GM19240 (cell line): ENCODE results near the gene PLPP2.

Experiments used
- DNase-seq: peaks from one replicate; pipeline ENCODE4 v3.0.0; 2011; ENCODE audit warnings: low spot score; ENCODE audit not compliant: insufficient read length

PLPP2 gene

DNA sequence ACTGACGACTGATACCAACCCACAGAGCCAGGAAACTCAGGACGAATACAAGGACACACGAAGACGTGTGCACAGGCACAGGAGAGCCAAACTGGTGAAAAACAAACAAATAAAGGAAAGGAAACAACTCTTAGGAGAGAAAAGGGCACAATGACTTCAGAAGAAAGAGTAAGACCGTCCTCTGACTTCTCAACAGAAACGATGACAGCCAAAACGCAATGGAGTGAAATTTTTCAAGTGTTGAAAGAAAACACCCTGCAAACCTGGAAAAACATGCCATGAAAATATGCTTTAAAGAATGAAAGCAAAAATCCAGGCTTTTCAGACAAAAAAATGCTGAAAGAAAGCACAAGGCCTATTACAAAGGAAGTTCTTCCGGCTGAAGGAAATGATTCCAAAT is 24.6 kb upstream of the PLPP2 start:
- DNase-seq, result no peak

- DNase-seq, result no peak
These were observed 23.0 kb upstream of the PLPP2 start for GRCh38 chr19:313988-314815.

GRCh38 chr19:313169-313987 is 22.2 kb upstream of the PLPP2 start:
- no peak for DNase-seq

DNA sequence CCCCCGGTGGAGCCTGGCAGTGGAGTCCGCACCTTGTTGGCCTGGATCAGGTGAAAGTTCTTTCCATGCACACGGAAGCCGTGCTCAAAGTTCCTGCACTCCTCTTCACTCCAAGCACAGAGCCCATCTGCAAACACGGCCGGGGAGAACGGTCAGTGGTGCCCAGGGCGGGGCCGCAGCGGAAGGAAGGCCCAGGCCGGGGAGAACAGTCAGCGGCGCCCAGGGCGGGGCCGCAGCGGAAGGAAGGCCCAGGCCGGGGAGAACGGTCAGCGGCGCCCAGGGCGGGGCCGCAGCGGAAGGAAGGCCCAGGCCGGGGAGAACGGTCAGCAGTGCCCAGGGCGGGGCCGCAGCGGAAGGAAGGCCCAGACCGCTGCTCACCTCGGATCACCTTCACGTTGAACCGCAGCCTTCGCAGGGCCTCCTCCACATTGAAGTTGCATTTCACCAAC is 20.6 kb upstream of the PLPP2 start:
- DNase-seq, result no peak

DNA sequence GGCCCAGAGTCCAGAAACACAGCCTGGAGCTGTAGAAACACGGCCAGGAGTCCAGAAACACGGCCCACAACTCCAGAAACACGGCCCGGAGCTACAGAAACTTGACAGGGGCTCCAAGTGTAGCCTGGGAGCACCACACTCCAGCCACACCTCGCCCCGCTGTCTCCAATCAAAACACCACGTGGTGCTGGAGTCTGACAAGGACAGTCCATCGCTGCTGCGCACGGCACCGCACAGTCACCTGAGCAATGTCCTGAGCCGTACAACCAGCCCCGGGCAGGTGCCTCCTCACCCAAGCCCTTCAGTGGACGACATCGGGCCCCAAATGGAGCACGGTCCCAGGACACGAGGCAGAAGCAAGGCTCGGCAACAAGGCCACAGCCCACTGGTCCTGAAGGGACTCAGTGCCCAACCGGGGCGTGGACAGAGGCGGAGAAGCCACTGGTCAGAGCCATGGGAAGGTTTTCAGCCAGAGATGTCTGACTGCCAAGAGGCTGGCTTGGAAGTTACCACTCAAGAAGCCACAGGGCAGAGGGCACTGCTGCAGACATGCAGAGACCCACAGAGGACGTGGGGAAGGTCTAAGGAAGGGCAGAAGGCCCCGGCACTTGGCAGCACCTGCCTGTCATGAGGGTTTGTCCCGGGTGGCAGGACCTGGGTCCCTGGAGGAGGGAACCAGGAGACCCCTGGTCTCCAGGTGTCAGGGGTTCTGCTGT is 19.7 kb upstream of the PLPP2 start:
- no peak for DNase-seq

DNA sequence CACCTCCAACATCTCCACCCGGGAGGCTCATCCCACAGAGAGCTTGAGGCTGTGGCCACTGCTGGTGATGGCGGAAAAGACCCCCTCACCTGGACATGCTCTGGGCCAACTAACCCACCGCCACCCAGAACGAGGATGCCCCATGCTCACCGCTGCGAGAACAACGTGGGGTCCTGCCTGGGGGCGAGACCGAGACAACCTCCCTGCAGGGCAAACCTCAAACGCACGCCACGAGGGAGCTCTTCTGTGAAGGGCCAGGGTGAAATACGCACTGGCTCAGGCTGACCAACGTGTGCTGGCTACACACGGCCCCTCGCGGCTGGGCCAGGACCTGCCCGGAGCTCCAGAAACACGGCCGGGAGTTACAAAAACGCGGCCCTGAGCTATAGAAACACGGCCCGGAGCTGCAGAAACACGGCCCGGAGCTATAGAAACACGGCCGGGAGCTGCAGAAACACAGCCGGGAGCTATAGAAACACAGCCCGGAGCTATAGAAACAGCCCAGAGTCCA is 19.0 kb upstream of the PLPP2 start:
- no peak for DNase-seq

DNA sequence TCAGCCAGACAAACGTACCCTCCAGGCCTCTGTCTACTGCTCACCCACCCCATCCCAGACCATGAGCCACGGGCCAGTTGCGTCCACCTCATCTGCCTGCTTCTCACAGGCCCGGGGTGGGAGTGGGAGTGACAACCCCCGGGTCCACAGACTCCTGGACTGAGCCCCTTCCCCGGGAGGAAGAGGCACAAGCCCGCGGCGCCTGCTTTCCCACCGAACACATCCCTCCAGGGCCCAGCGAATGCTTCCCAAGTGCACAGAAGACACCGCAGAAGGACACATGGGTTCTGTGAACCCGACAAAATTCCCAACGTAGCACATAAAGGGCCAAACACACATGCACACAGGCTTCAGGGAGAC is 18.0 kb upstream of the PLPP2 start:
- no peak for DNase-seq

DNA sequence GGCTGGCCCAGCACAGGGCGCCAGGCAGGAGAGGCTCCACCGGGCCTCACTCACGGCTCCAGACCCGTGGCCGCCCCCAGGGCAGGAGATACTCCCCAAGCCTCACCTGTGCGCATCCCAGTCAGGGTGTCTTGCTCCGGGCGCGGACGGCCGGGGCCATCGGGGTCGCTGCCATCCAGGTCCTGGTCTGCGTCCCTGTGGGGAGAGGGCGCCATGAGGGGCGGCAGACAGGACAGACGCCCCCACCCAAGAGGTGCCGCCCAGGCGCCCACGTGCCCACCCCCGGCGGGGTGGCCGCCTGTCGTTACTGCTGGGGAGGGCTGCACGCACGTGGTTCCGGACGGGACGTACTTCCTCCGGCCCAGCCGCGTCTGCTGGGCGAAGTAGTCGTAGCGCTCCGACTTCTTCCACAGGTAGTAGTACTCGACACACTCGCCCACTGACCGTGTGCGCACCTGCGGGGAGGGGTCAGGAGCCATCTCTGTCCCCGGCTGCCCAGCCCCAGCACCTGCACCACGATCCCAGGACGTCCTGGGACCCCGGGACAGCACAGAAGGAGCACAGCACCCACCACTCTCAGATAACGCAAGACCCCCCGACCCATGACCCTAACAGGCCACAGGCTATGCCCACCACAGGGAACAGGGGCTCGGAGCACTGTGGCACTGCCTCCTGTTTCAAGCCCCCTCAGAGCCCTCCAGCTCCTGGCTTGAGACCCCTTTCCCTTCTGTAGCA is 17.4 kb upstream of the PLPP2 start:
- DNase-seq, result no peak

DNA sequence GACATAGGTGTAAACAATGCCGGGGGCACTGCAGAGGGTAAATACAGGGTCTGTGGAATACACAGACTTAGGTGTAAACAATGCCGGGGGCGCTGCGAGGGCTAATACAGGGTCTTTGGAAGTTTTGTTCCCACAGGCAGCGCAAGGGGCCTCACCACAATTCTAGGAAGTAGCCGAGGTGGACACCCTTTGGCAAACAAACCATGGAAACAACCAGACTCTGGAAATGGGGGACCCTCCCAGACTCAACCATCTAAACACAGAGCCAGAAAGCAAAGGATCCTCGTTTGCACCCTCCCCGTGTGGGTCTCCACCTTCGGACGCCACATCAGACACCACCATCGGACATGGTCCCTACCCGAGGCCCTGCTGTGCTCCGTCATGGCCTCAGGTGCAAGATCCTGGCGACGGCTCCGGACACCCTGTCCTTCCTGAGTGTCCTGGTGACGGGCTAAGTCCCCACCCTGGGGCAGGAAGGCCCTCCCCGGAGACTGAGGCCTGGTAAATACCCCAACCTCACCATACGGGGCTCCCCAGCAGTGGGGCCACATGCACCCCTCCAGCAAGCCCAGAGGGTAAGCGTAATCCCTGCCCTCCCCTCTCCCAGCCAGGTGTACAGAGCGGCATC is 16.7 kb upstream of the PLPP2 start:
- no peak for DNase-seq

- DNase-seq, result no peak
These were observed 15.9 kb upstream of the PLPP2 start for GRCh38 chr19:307111-307531.

- no peak for DNase-seq
These were observed 15.1 kb upstream of the PLPP2 start for GRCh38 chr19:306151-306900.

DNA sequence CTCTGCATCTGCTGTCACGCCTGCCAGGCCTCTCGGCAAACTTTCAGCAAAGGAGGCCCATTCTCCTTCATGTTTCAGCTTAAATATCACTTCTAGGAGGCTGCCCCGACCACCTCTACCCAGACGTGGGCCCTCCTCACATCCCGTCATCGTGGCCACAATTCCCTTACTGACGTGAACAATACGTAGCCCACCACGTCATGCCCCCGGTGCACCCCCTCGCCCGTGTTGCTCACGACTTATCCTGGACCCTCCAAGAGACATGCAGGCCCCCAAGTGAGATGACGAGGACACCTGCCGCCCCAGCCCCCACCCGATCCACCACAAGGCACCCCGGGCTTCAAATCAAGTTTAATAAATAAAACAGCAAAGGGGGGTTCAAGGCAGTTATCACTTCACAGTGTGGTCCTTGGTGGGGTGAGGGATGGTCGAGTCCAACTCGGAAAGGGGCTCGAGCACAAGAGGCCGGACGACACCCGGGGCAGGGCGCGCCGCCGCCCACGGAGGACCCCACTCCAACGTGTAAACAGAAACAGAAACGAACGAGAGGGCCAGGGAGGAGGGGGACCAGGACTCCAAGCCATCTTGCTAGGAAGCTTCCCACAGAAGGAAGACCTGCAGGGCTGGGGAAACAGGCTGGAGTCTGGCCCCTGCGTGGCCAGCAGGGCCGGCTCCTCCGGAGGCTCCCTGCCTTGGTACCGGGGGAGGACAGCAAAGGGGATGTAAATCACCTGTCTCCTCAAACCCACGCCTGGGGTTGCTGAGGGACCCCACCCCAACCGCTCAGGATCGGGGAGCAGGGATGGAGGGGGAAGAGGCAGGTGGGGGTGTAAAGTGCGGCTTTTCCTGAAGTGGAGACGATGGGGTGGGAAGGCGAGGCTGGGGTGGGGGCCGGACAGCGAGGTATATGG is 14.3 kb upstream of the PLPP2 start:
- no peak for DNase-seq

DNA sequence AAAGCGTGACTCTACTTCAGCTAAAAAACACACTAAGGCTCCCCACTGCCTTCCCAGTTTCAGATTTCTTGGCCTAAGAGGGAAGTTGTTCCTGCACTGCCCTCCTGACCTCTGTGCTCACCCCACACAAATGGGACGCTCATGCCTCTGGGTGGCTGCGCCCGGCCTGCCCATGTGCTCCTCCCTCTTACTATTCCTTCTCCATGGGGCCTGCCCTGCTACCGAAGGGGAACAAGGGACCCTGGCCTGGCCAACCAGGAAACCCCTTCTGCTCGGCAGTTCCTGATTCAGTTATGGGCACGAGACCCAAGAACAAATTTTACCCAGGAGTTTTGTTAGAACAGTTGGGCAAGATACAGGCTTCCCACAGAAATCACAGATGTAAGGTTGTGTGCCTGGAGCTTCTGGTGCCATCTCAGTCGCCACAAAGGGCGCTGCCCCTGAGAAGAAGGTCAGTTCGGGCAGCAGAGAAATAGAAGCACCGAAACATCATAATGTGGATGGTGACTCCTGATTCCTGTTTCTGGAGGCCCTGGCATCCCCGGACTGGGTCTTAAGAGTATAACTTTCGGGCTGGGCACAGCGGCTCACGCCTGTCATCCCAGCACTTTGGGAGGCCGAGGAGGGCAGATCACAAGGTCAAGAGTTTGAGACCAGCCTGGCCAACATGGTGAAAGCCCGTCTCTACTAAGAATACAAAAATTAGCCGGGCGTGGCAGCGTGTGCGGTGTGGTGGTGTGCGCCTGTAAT is 5.4 kb upstream of the PLPP2 start:
- DNase-seq, result no peak

- DNase-seq, result no peak
These were observed 4.6 kb upstream of the PLPP2 start for GRCh38 chr19:295687-296370.

GRCh38 chr19:294946-295686 is 3.9 kb upstream of the PLPP2 start:
- DNase-seq, result peak; percentile 61

DNA sequence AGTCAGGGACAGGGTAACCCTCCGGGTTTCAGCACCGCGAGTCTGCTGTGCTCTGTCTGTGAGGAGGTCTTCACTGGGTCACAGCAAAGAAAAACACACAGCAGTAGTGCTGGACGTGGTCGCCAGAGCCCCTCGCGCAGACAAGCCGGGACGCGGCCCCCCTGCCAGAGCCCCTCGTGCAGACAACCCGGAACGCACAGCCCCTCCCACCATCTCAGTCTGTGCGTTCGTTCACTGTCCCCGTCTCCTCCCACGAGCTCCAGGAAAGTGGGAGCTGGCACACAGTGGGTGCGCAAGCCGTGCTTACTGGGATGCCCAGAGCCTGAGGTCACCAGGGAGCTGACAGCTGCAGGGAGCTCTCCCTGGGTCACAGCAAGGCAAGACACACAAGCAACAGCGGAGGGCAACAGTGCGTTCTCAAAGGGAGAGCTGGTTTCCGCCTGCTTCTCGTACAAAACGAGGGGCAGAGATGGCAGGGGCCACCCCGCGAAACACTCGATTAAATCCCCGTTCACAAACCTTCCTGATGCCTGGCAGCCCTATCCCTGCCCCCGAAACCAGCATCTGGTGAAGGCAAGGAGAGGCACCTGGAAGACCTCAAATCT is 3.2 kb upstream of the PLPP2 start:
- DNase-seq, result no peak
